Activated CD4-positive, alpha-beta memory T cell treated with anti-CD3 and anti-CD28 coated beads, Interleukin-2, amount 10 ng/mL, durations not matched to agents 7 days and 5 days (primary cell): ENCODE data around the gene DIPK1C. TPM values are rescaled to one million over a fixed set of nuclear protein-coding genes. Genes with fewer than 3 reads are reported as not detected.

ENCODE experiments used
- CTCF ChIA-PET: fragments of 350-600 bp; sonication (Branson Sonifier 250); formaldehyde crosslinking; loops from one replicate; lab custom pipeline; 2021; ENCODE audit warnings: antibody characterized with exemption, inconsistent platforms; lab: Charles Lee
- POLR2A ChIA-PET: fragments of 350-600 bp; sonication (Branson Sonifier 250); formaldehyde crosslinking; loops from one replicate; lab custom pipeline; 2021; ENCODE audit warnings: antibody characterized with exemption; lab: Charles Lee
- DNase-seq: peaks from one replicate; pipeline ENCODE4 v3.0.0-alpha.2; 2020
- H3K27ac Mint-ChIP-seq: one replicate; pipeline ENCODE4 v1.8.0; 2021; ENCODE audit warnings: mild to moderate bottlenecking, mixed read lengths
- H3K27me3 Mint-ChIP-seq: one replicate; pipeline ENCODE4 v1.8.0; 2021; ENCODE audit warnings: mixed read lengths
- H3K36me3 Mint-ChIP-seq: one replicate; pipeline ENCODE4 v1.8.0; 2021; ENCODE audit warnings: low read depth, mixed read lengths
- H3K4me1 Mint-ChIP-seq: one replicate; pipeline ENCODE4 v1.8.0; 2021; ENCODE audit warnings: mixed read lengths
- H3K4me3 Mint-ChIP-seq: one replicate; pipeline ENCODE4 v1.8.0; 2021; ENCODE audit warnings: mild to moderate bottlenecking, mixed read lengths
- H3K9me3 Mint-ChIP-seq: one replicate; pipeline ENCODE4 v1.8.0; 2021; ENCODE audit warnings: mixed read lengths
- total RNA-seq, 2 experiments: library from RNA; stranded (reverse); gene quantifications; one replicate each; pipeline ENCODE4 v1.2.3, GENCODE V29; 2021

DIPK1C gene
- total RNA-seq, 2 experiments from 2014 or later, result not detected

- ChIA-PET CTCF (no interaction called here), POLR2A (interaction anchor here (1.1 kb wide), 1 partner anchor 27 kb away, joined by 3 read pairs; no protein-coding TSS in a partner anchor)
- Mint-ChIP-seq H3K27ac (no peak overlapping the region), H3K27me3 (peaks cover 8% of the 10 kb centered on the region), H3K36me3 (no peaks in the 10 kb centered on the region), H3K9me3 (no peaks in the 10 kb centered on the region), H3K4me1 (no peaks in the 10 kb centered on the region), H3K4me3 (no peak overlapping the region)
- no peak for DNase-seq
Measured at GRCh38 chr18:74400813-74401212, 56.3 kb downstream of the DIPK1C start.

GRCh38 chr18:74399091-74399887, 57.8 kb downstream of the DIPK1C start:
- H3K4me3 Mint-ChIP-seq, result no peak overlapping the region
- no peaks in the 10 kb centered on the region for H3K9me3 Mint-ChIP-seq
- CTCF ChIA-PET, result interaction anchor here (1.7 kb wide), 1 partner anchor 94 kb away, joined by 4 read pairs; no protein-coding TSS in a partner anchor
- DNase-seq, result no peak
- H3K36me3 Mint-ChIP-seq, result no peaks in the 10 kb centered on the region
- H3K27ac Mint-ChIP-seq, result no peak overlapping the region
- H3K27me3 Mint-ChIP-seq, result peaks cover 9% of the 10 kb centered on the region
- POLR2A ChIA-PET, result no interaction called here
- H3K4me1 Mint-ChIP-seq, result no peaks in the 10 kb centered on the region

GRCh38 chr18:74397572-74397971, 59.5 kb downstream of the DIPK1C start:
- no peaks in the 10 kb centered on the region for H3K36me3 Mint-ChIP-seq
- no peak overlapping the region for H3K4me3 Mint-ChIP-seq
- peaks cover 19% of the 10 kb centered on the region for H3K27me3 Mint-ChIP-seq
- ChIA-PET POLR2A (no interaction called here), CTCF (no interaction called here)
- DNase-seq, result no peak
- no peaks in the 10 kb centered on the region for H3K9me3 Mint-ChIP-seq
- no peaks in the 10 kb centered on the region for H3K4me1 Mint-ChIP-seq
- no peak overlapping the region for H3K27ac Mint-ChIP-seq

DNA sequence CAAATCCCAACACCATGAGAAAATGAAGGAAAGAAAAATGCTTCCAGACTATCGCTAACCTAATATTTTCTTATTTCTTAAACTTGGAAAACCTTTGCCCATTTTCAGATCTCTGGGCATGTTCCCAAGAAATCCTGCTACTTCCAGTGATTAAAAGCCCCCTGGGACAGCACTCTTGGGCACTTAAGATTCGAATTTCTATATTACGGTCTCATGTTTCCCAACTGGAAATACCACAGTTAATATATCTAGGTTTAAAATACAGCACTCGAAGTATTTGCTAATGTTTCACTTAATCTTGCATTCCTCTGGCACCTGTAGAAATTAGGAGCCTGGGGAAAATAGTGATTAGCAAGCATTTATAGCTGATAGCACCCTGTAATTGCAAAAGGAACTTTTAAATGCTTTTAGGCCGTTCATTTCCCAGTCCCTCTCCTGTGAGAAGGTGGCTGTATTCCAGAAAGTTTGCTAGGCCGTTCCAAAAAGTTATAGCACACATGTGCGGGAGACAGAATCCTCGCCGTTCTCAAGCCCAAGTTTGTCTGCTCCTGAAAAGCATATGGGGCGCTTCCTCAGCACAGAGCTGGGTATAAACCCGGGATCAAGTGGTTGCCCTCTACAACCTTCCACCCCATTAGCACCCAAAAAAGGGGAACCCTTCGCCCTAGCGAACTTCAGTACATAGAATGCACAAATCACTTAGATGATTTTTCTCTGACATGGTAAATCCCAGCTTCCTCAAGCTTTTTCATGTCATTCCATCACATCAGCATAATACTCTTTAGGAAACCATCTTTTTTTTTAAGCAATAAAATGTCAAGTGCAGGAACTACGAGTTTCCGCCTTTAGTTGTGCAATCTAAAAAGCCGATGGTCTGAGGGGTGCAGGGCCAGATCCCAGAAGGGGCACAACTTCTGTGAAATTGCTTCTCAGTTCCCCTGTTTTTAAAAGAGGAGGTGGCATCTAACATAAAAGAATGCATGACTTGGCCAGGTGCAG, 60.6 kb downstream of the DIPK1C start:
- DNase-seq, result no peak
- no peaks in the 10 kb centered on the region for H3K36me3 Mint-ChIP-seq
- H3K27me3 Mint-ChIP-seq, result peaks cover 24% of the 10 kb centered on the region
- no peak overlapping the region for H3K4me3 Mint-ChIP-seq
- H3K9me3 Mint-ChIP-seq, result no peaks in the 10 kb centered on the region
- no peaks in the 10 kb centered on the region for H3K4me1 Mint-ChIP-seq
- H3K27ac Mint-ChIP-seq, result no peak overlapping the region
- ChIA-PET POLR2A (no interaction called here), CTCF (no interaction called here)

- Mint-ChIP-seq H3K4me3 (no peak overlapping the region), H3K27ac (no peak overlapping the region), H3K4me1 (no peaks in the 10 kb centered on the region), H3K36me3 (no peaks in the 10 kb centered on the region), H3K9me3 (no peaks in the 10 kb centered on the region), H3K27me3 (peaks cover 24% of the 10 kb centered on the region)
- no peak for DNase-seq
- CTCF ChIA-PET, result no interaction called here
- POLR2A ChIA-PET, result no interaction called here
Measured at GRCh38 chr18:74395648-74396154, 61.4 kb downstream of the DIPK1C start.

GRCh38 chr18:74395006-74395405, 62.1 kb downstream of the DIPK1C start:
- H3K36me3 Mint-ChIP-seq, result no peaks in the 10 kb centered on the region
- CTCF ChIA-PET, result no interaction called here
- no peak overlapping the region for H3K4me3 Mint-ChIP-seq

GRCh38 chr18:74392323-74392722, 64.8 kb downstream of the DIPK1C start:
- ChIA-PET CTCF (no interaction called here), POLR2A (no interaction called here)
- no peak for DNase-seq
- Mint-ChIP-seq H3K27me3 (peaks cover 18% of the 10 kb centered on the region), H3K4me3 (no peak overlapping the region), H3K27ac (no peak overlapping the region), H3K36me3 (no peaks in the 10 kb centered on the region), H3K9me3 (no peaks in the 10 kb centered on the region), H3K4me1 (peaks cover 3% of the 10 kb centered on the region)

More at GRCh38 chr18:74395006-74395405, 62.1 kb downstream of the DIPK1C start:
- DNase-seq, result no peak
- POLR2A ChIA-PET, result interaction anchor here (1.7 kb wide), 1 partner anchor 16 kb away, joined by 5 read pairs; no protein-coding TSS in a partner anchor
- H3K9me3 Mint-ChIP-seq, result no peaks in the 10 kb centered on the region
- peaks cover 24% of the 10 kb centered on the region for H3K27me3 Mint-ChIP-seq
- H3K27ac Mint-ChIP-seq, result no peak overlapping the region
- no peaks in the 10 kb centered on the region for H3K4me1 Mint-ChIP-seq

DNA sequence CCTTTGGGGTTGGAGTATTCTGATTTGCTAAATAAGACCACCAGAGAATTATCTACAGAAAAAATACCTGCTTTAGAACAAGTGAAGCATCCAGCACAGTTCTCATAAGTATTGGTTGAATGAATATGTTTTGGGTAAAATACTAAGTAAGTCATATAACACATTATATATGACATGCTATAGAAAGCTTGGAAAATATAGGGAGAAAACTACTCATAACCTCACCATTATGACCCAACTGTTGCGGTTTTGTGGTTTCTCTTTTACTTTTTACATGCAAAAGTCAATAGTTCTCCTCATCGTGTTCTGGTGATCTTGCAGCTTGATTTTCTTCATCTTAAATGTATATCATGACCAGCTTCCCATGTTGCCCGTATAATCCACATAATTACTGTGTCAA, 66.2 kb downstream of the DIPK1C start:
- Mint-ChIP-seq H3K27ac (no peak overlapping the region), H3K4me3 (no peak overlapping the region), H3K27me3 (peaks cover 21% of the 10 kb centered on the region), H3K36me3 (no peaks in the 10 kb centered on the region), H3K4me1 (peaks cover 3% of the 10 kb centered on the region), H3K9me3 (no peaks in the 10 kb centered on the region)
- DNase-seq, result no peak
- POLR2A ChIA-PET, result no interaction called here
- CTCF ChIA-PET, result interaction anchor here (1.3 kb wide), 1 partner anchor 27 kb away, joined by 3 read pairs; no protein-coding TSS in a partner anchor

DNA sequence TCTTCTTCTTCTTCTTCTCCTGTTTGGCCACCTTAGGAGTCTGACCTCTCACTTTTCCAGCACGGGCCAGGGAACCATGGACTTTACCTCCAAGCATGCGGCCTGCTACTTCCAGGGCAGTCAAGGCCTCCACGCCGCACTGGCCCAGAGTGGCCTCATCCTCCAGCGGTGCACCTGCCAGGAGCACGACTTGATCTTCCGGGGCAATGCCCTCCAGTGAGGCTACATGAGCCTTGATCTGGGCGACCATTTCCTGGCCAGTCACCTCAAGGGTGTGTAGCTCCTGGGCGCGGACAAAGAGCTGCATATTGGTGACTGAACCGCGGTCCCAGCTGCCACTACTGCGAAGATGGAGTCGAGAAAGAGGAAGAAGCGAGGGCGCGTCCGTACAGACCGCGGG, 67.1 kb downstream of the DIPK1C start:
- Mint-ChIP-seq H3K36me3 (no peaks in the 10 kb centered on the region), H3K9me3 (no peaks in the 10 kb centered on the region), H3K4me1 (peaks cover 3% of the 10 kb centered on the region), H3K4me3 (no peak overlapping the region), H3K27ac (no peak overlapping the region), H3K27me3 (peaks cover 24% of the 10 kb centered on the region)
- DNase-seq, result no peak
- CTCF ChIA-PET, result no interaction called here
- POLR2A ChIA-PET, result no interaction called here

- H3K4me3 Mint-ChIP-seq, result no peak overlapping the region
- peaks cover 3% of the 10 kb centered on the region for H3K4me1 Mint-ChIP-seq
- no peaks in the 10 kb centered on the region for H3K36me3 Mint-ChIP-seq
- no peaks in the 10 kb centered on the region for H3K9me3 Mint-ChIP-seq
- peaks cover 22% of the 10 kb centered on the region for H3K27me3 Mint-ChIP-seq
- CTCF ChIA-PET, result interaction anchor here (1.1 kb wide), 1 partner anchor 162 kb away, joined by 3 read pairs; no protein-coding TSS in a partner anchor
- DNase-seq, result no peak
- POLR2A ChIA-PET, result interaction anchor here (1.2 kb wide), 1 partner anchor 11 kb away, joined by 4 read pairs; no protein-coding TSS in a partner anchor
- no peak overlapping the region for H3K27ac Mint-ChIP-seq
Measured at GRCh38 chr18:74389171-74389927, 67.8 kb downstream of the DIPK1C start.

DNA sequence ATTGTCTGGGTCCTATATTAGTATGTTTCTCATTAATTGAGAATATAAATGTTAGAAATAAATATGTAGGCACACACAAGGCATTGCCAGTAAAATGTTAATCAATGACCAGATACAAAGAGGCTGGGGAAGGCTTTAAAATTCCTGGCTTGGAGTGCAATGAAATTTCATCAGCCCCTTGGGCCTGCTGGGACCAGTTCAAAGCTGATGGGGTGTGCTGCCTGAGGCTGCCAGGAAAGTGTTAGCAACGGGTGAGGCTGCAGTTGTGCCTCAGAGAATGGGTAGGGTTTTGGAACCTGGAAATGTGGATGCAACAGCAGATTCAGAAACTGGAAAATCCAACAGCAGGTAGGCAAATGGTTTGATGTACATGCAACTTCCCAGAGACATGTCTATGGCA, 68.9 kb downstream of the DIPK1C start:
- ChIA-PET CTCF (no interaction called here), POLR2A (interaction anchor here (1.2 kb wide), 1 partner anchor 10 kb away, joined by 4 read pairs; no protein-coding TSS in a partner anchor)
- Mint-ChIP-seq H3K27ac (no peak overlapping the region), H3K4me1 (peaks cover 3% of the 10 kb centered on the region), H3K9me3 (no peaks in the 10 kb centered on the region), H3K4me3 (no peak overlapping the region), H3K36me3 (no peaks in the 10 kb centered on the region), H3K27me3 (peaks cover 16% of the 10 kb centered on the region)
- no peak for DNase-seq

GRCh38 chr18:74387383-74387782, 69.7 kb downstream of the DIPK1C start:
- H3K27me3 Mint-ChIP-seq, result peaks cover 11% of the 10 kb centered on the region
- no peak for DNase-seq
- H3K27ac Mint-ChIP-seq, result no peak overlapping the region
- POLR2A ChIA-PET, result no interaction called here
- no peak overlapping the region for H3K4me3 Mint-ChIP-seq
- CTCF ChIA-PET, result no interaction called here
- no peaks in the 10 kb centered on the region for H3K9me3 Mint-ChIP-seq
- no peaks in the 10 kb centered on the region for H3K36me3 Mint-ChIP-seq
- peaks cover 3% of the 10 kb centered on the region for H3K4me1 Mint-ChIP-seq
